ENCODE measurements around the gene MLST8.

MLST8 gene

GRCh38 chr16:2237102-2237482, 31.8 kb downstream of the MLST8 start:
- Histone ChIP-seq H2AK5ac (ENCODE audit: low read length, severe bottlenecking) (no peak overlapping the region), H4K8ac (ENCODE audit: low read length) (peak overlapping the region; percentile 38), H3K4ac (ENCODE audit: low read depth in 1 of 2, low read length in 2 of 2) (no peak overlapping the region), H2BK120ac (ENCODE audit: low read depth, low read length) (peak overlapping the region; percentile 9), H3K9me3 (ENCODE audit: control insufficient read depth, low read length) (no peaks in the 10 kb centered on the region), H2BK12ac (ENCODE audit: low read length in 2 of 2) (no peak overlapping the region), H3K9ac (ENCODE audit: low read length) (no peak overlapping the region), H3K18ac (ENCODE audit: low read depth in 1 of 2, low read length in 2 of 2) (no peak overlapping the region), H2AFZ (ENCODE audit: low read depth, low read length) (no peak overlapping the region), H3K4me2 (ENCODE audit: low read length, poor library complexity, severe bottlenecking) (peak overlapping the region; percentile 37), H2BK5ac (ENCODE audit: low read depth, low read length, poor library complexity, severe bottlenecking) (no peak overlapping the region), H2BK15ac (ENCODE audit: low read depth, poor library complexity, severe bottlenecking) (peak overlapping the region; percentile 52), H3K23ac (ENCODE audit: low read length in 2 of 2) (peak overlapping the region in 1 of 2 experiments; percentile 40), H3K4me3 (ENCODE audit: insufficient read depth in 1 of 2, low read depth in 1 of 2, low read length in 2 of 2) (peak overlapping the region; percentile 35 to 67), H3K36me3 (ENCODE audit: control insufficient read depth in 1 of 2, insufficient read depth in 2 of 2, low read depth in 1 of 2, low read length in 2 of 2) (peaks cover 41 to 75% of the 10 kb centered on the region in 2 experiments), H3K27me3 (ENCODE audit: control insufficient read depth in 1 of 2, insufficient read depth in 1 of 2, low read length in 2 of 2) (peaks cover 3 to 18% of the 10 kb centered on the region in 2 experiments), H3K27ac (ENCODE audit: low read length, poor library complexity, severe bottlenecking) (no peak overlapping the region), H3K4me1 (ENCODE audit: control insufficient read depth, insufficient read depth, low read depth, low read length) (peaks cover 20% of the 10 kb centered on the region), H3K14ac (ENCODE audit: low read length in 2 of 2) (no peak overlapping the region), H3K79me1 (replicated peaks; ENCODE audit: low read length, poor library complexity, severe bottlenecking) (peaks cover 10% of the 10 kb centered on the region), H4K91ac (ENCODE audit: low read length) (no peak overlapping the region)
- no peak for DNase-seq
- WGBS, result 10% methylated on average over 40 of the region's 40 CpGs

GRCh38 chr16:2237493-2238149, 32.4 kb downstream of the MLST8 start:
- no peak overlapping the region for H3K4me3 ChIP-seq (ENCODE audit: insufficient read depth in 1 of 2, low read depth in 1 of 2, low read length in 2 of 2)
- no peak overlapping the region for H2BK12ac ChIP-seq (ENCODE audit: low read length in 2 of 2)
- H2AFZ ChIP-seq (ENCODE audit: low read depth, low read length), result no peak overlapping the region
- H3K4me1 ChIP-seq (ENCODE audit: control insufficient read depth, insufficient read depth, low read depth, low read length), result peaks cover 20% of the 10 kb centered on the region
- no peak overlapping the region for H3K9ac ChIP-seq (ENCODE audit: low read length)
- peak overlapping the region in 1 of 2 experiments; percentile 11 for H3K18ac ChIP-seq (ENCODE audit: low read depth in 1 of 2, low read length in 2 of 2)
- H3K23ac ChIP-seq (ENCODE audit: low read length in 2 of 2), result no peak overlapping the region
- H2BK120ac ChIP-seq (ENCODE audit: low read depth, low read length), result no peak overlapping the region
- no peak overlapping the region for H2BK15ac ChIP-seq (ENCODE audit: low read depth, poor library complexity, severe bottlenecking)
- H3K9me3 ChIP-seq (ENCODE audit: control insufficient read depth, low read length), result no peaks in the 10 kb centered on the region
- peaks cover 42 to 72% of the 10 kb centered on the region in 2 experiments for H3K36me3 ChIP-seq (ENCODE audit: control insufficient read depth in 1 of 2, insufficient read depth in 2 of 2, low read depth in 1 of 2, low read length in 2 of 2)
- WGBS, result 23% methylated on average over 65 of the region's 65 CpGs
- no peak overlapping the region for H2BK5ac ChIP-seq (ENCODE audit: low read depth, low read length, poor library complexity, severe bottlenecking)
- DNase-seq, result no peak
- no peak overlapping the region for H3K4ac ChIP-seq (ENCODE audit: low read depth in 1 of 2, low read length in 2 of 2)
- H3K27ac ChIP-seq (ENCODE audit: low read length, poor library complexity, severe bottlenecking), result no peak overlapping the region
- no peak overlapping the region for H2AK5ac ChIP-seq (ENCODE audit: low read length, severe bottlenecking)
- H4K91ac ChIP-seq (ENCODE audit: low read length), result peak overlapping the region; percentile 6
- peaks cover 10% of the 10 kb centered on the region for H3K79me1 ChIP-seq (replicated peaks; ENCODE audit: low read length, poor library complexity, severe bottlenecking)
- no peak overlapping the region for H3K14ac ChIP-seq (ENCODE audit: low read length in 2 of 2)
- H3K4me2 ChIP-seq (ENCODE audit: low read length, poor library complexity, severe bottlenecking), result no peak overlapping the region
- H3K27me3 ChIP-seq (ENCODE audit: control insufficient read depth in 1 of 2, insufficient read depth in 1 of 2, low read length in 2 of 2), result peaks cover 3 to 18% of the 10 kb centered on the region in 2 experiments
- no peak overlapping the region for H4K8ac ChIP-seq (ENCODE audit: low read length)

GRCh38 chr16:2238150-2238837, 33.0 kb downstream of the MLST8 start:
- Histone ChIP-seq H2BK12ac (ENCODE audit: low read length in 2 of 2) (peak overlapping the region in 1 of 2 experiments; percentile 23), H3K18ac (ENCODE audit: low read depth in 1 of 2, low read length in 2 of 2) (no peak overlapping the region), H2BK15ac (ENCODE audit: low read depth, poor library complexity, severe bottlenecking) (no peak overlapping the region), H3K9ac (ENCODE audit: low read length) (no peak overlapping the region), H3K27me3 (ENCODE audit: control insufficient read depth in 1 of 2, insufficient read depth in 1 of 2, low read length in 2 of 2) (peaks cover 3 to 18% of the 10 kb centered on the region in 2 experiments), H3K27ac (ENCODE audit: low read length, poor library complexity, severe bottlenecking) (no peak overlapping the region), H4K8ac (ENCODE audit: low read length) (peak overlapping the region; percentile 19), H2BK120ac (ENCODE audit: low read depth, low read length) (no peak overlapping the region), H3K4me1 (ENCODE audit: control insufficient read depth, insufficient read depth, low read depth, low read length) (peaks cover 20% of the 10 kb centered on the region), H2AFZ (ENCODE audit: low read depth, low read length) (no peak overlapping the region), H3K9me3 (ENCODE audit: control insufficient read depth, low read length) (no peaks in the 10 kb centered on the region), H3K4ac (ENCODE audit: low read depth in 1 of 2, low read length in 2 of 2) (no peak overlapping the region), H3K36me3 (ENCODE audit: control insufficient read depth in 1 of 2, insufficient read depth in 2 of 2, low read depth in 1 of 2, low read length in 2 of 2) (peaks cover 42 to 72% of the 10 kb centered on the region in 2 experiments), H3K4me3 (ENCODE audit: insufficient read depth in 1 of 2, low read depth in 1 of 2, low read length in 2 of 2) (no peak overlapping the region), H3K14ac (ENCODE audit: low read length in 2 of 2) (peak overlapping the region in 1 of 2 experiments; percentile 18), H4K91ac (ENCODE audit: low read length) (no peak overlapping the region), H3K79me1 (replicated peaks; ENCODE audit: low read length, poor library complexity, severe bottlenecking) (peaks cover 5% of the 10 kb centered on the region), H2AK5ac (ENCODE audit: low read length, severe bottlenecking) (no peak overlapping the region), H3K23ac (ENCODE audit: low read length in 2 of 2) (no peak overlapping the region), H3K4me2 (ENCODE audit: low read length, poor library complexity, severe bottlenecking) (no peak overlapping the region), H2BK5ac (ENCODE audit: low read depth, low read length, poor library complexity, severe bottlenecking) (no peak overlapping the region)
- WGBS, result 74% methylated on average over 18 of the region's 18 CpGs
- no peak for DNase-seq

GRCh38 chr16:2238838-2239675, 33.8 kb downstream of the MLST8 start:
- H3K14ac ChIP-seq (ENCODE audit: low read length in 2 of 2), result no peak overlapping the region
- H2AK5ac ChIP-seq (ENCODE audit: low read length, severe bottlenecking), result no peak overlapping the region
- H3K79me1 ChIP-seq (replicated peaks; ENCODE audit: low read length, poor library complexity, severe bottlenecking), result peaks cover 7% of the 10 kb centered on the region
- H3K36me3 ChIP-seq (ENCODE audit: control insufficient read depth in 1 of 2, insufficient read depth in 2 of 2, low read depth in 1 of 2, low read length in 2 of 2), result peaks cover 42 to 72% of the 10 kb centered on the region in 2 experiments
- no peak overlapping the region for H3K4me3 ChIP-seq (ENCODE audit: insufficient read depth in 1 of 2, low read depth in 1 of 2, low read length in 2 of 2)
- H3K18ac ChIP-seq (ENCODE audit: low read depth in 1 of 2, low read length in 2 of 2), result no peak overlapping the region
- H2BK5ac ChIP-seq (ENCODE audit: low read depth, low read length, poor library complexity, severe bottlenecking), result no peak overlapping the region
- no peak overlapping the region for H3K27ac ChIP-seq (ENCODE audit: low read length, poor library complexity, severe bottlenecking)
- WGBS, result 81% methylated on average over 15 of the region's 15 CpGs
- no peak overlapping the region for H4K91ac ChIP-seq (ENCODE audit: low read length)
- no peak overlapping the region for H3K4ac ChIP-seq (ENCODE audit: low read depth in 1 of 2, low read length in 2 of 2)
- no peak overlapping the region for H4K8ac ChIP-seq (ENCODE audit: low read length)
- DNase-seq, result no peak
- H3K4me2 ChIP-seq (ENCODE audit: low read length, poor library complexity, severe bottlenecking), result no peak overlapping the region
- no peaks in the 10 kb centered on the region for H3K9me3 ChIP-seq (ENCODE audit: control insufficient read depth, low read length)
- peaks cover 20% of the 10 kb centered on the region for H3K4me1 ChIP-seq (ENCODE audit: control insufficient read depth, insufficient read depth, low read depth, low read length)
- no peak overlapping the region for H2BK15ac ChIP-seq (ENCODE audit: low read depth, poor library complexity, severe bottlenecking)
- no peak overlapping the region for H2BK120ac ChIP-seq (ENCODE audit: low read depth, low read length)
- H3K9ac ChIP-seq (ENCODE audit: low read length), result no peak overlapping the region
- H2AFZ ChIP-seq (ENCODE audit: low read depth, low read length), result no peak overlapping the region
- no peak overlapping the region for H3K23ac ChIP-seq (ENCODE audit: low read length in 2 of 2)
- peaks cover 3 to 18% of the 10 kb centered on the region in 2 experiments for H3K27me3 ChIP-seq (ENCODE audit: control insufficient read depth in 1 of 2, insufficient read depth in 1 of 2, low read length in 2 of 2)
- no peak overlapping the region for H2BK12ac ChIP-seq (ENCODE audit: low read length in 2 of 2)

Data from mesenchymal stem cell (in vitro differentiated cells and primary cell).